Esophagus muscularis mucosa (tissue), 4 donors: ENCODE results near the gene RERG.

Source experiments
- EP300 ChIP-seq: sonication (generic); formaldehyde crosslinking; IDR thresholded peaks from one replicate; pipeline ENCODE4 v1.6.1; 2017; ENCODE audit warnings: antibody characterized with exemption
- POLR2A ChIP-seq: fragments of 450-650 bp; IDR thresholded peaks from one replicate; pipeline ENCODE4 v1.6.1; 2017; ENCODE audit warnings: antibody characterized with exemption, moderate library complexity, mild to moderate bottlenecking, low read depth
- POLR2AphosphoS5 ChIP-seq, 2 donors: sonication (generic); formaldehyde crosslinking; IDR thresholded peaks; one replicate each; pipeline ENCODE4 v1.6.1; 2017; ENCODE audit warnings: antibody characterized with exemption in 2 of 2
- TF ChIP-seq, protein P1 (sequence below), 3 experiments: fragments of 200-600 bp in 2 of 3; fragments of 450-650 bp in 1 of 3; sonication (generic) in 2 of 3; IDR thresholded peaks; one replicate each; pipeline ENCODE4 v1.5.1; 2017 to 2019; ENCODE audit warnings: antibody characterized with exemption in 3 of 3, mild to moderate bottlenecking in 2 of 3, moderate library complexity in 1 of 3

- TF ChIP-seq, protein P1, sequence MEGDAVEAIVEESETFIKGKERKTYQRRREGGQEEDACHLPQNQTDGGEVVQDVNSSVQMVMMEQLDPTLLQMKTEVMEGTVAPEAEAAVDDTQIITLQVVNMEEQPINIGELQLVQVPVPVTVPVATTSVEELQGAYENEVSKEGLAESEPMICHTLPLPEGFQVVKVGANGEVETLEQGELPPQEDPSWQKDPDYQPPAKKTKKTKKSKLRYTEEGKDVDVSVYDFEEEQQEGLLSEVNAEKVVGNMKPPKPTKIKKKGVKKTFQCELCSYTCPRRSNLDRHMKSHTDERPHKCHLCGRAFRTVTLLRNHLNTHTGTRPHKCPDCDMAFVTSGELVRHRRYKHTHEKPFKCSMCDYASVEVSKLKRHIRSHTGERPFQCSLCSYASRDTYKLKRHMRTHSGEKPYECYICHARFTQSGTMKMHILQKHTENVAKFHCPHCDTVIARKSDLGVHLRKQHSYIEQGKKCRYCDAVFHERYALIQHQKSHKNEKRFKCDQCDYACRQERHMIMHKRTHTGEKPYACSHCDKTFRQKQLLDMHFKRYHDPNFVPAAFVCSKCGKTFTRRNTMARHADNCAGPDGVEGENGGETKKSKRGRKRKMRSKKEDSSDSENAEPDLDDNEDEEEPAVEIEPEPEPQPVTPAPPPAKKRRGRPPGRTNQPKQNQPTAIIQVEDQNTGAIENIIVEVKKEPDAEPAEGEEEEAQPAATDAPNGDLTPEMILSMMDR (IDR thresholded peaks at IDR 0.05), result no peak
- TF ChIP-seq EP300 (no peak), POLR2A (no peak), POLR2AphosphoS5 (IDR thresholded peaks at IDR 0.05) (no peak)
These were observed 48.1 kb downstream of the RERG start for GRCh38 chr12:15173142-15173541.
